T1000 (cell line): ENCODE results near the gene COG7.
A peak's percentile ranks its signal among the peaks of the same experiment; 100 is the strongest.
"Not testable (repeated sequence)": the region's sequence is repeated elsewhere in the genome, so short reads cannot be mapped to it uniquely, and the experiment has no call there.

Experiments used
- DNase-seq: peaks from one replicate; lab custom pipeline; 2025; ENCODE audit warnings: mixed read lengths; lab: John Stamatoyannopoulos, UW

The COG7 gene

GRCh38 chr16:23469814-23470213 lies 16.8 kb upstream of the COG7 start:
- no peak for DNase-seq

- peak; percentile 42 for DNase-seq
Observed at GRCh38 chr16:23466162-23466885, 13.3 kb upstream of the COG7 start.

- no peak for DNase-seq
Observed at GRCh38 chr16:23465179-23465578, 12.2 kb upstream of the COG7 start.

- no peak for DNase-seq
Observed at GRCh38 chr16:23464196-23464595, 11.2 kb upstream of the COG7 start.

- DNase-seq, result not testable (repeated sequence)
Observed at GRCh38 chr16:23462994-23463393, 10.0 kb upstream of the COG7 start.

- DNase-seq, result no peak
Observed at GRCh38 chr16:23453338-23454052, 506 bp upstream of the COG7 start.

- DNase-seq, result no peak
Observed at GRCh38 chr16:23452221-23452571, 793 bp downstream of the COG7 start.

- DNase-seq, result no peak
Observed at GRCh38 chr16:23448392-23448791, 4.6 kb downstream of the COG7 start.

- not testable (repeated sequence) for DNase-seq
Observed at GRCh38 chr16:23437542-23437941, 15.4 kb downstream of the COG7 start.

GRCh38 chr16:23436951-23437350 lies 16.0 kb downstream of the COG7 start:
- no peak for DNase-seq

- peak; percentile 34 for DNase-seq
Observed at GRCh38 chr16:23435500-23435899, 17.5 kb downstream of the COG7 start.

- no peak for DNase-seq
Observed at GRCh38 chr16:23434380-23434779, 18.6 kb downstream of the COG7 start.

- no peak for DNase-seq
Observed at GRCh38 chr16:23433261-23433920, 19.6 kb downstream of the COG7 start.

GRCh38 chr16:23432176-23433128 lies 20.5 kb downstream of the COG7 start:
- no peak for DNase-seq

- no peak for DNase-seq
Observed at GRCh38 chr16:23428351-23428750, 24.6 kb downstream of the COG7 start.

- no peak for DNase-seq
Observed at GRCh38 chr16:23424292-23424958, 28.6 kb downstream of the COG7 start.

- DNase-seq, result peak; percentile 78
Observed at GRCh38 chr16:23423496-23424049, 29.4 kb downstream of the COG7 start.

GRCh38 chr16:23420011-23420410 lies 33.0 kb downstream of the COG7 start:
- DNase-seq, result no peak

GRCh38 chr16:23416816-23417215 lies 36.2 kb downstream of the COG7 start:
- DNase-seq, result no peak

GRCh38 chr16:23414731-23415130 lies 38.3 kb downstream of the COG7 start:
- no peak for DNase-seq

- DNase-seq, result no peak
Observed at GRCh38 chr16:23410176-23410575, 42.8 kb downstream of the COG7 start.
